ENCODE data around the gene NME3.

NME3 gene

DNA sequence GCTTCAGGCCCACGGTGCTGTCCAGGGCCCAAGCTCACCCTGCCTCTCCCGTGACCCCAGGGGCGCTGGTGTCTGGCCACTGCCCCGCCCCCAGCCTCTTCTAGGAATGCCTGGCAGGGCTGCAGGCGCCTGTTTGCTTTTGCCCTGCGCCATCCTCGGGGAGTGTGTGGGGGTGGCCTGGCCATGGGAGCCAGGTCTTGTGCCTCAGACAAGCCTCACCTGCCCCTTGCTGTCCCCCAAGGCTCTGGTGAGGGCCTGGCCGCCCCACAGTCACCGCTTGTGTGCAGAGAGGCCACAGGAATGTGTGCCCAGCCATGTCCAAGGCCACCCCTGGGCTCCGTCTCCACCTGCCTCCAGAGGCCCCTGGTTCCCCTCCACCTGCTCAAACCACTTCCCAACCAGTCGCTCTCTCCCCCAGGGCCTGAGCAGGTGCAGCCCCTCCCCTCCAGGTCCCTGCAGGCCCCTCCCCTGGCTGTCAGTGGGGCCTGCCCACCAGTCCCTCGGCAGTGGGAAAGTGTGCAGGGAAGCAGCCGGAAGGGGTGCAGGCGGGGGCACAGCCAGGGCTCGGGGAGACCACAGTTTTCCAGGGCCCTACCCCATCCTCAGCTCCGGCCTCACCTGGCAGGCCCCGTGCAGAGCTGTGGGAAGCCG lies 23.0 kb upstream of the NME3 start:
- in situ Hi-C loops (cut with HindIII; ENCODE audit: low sequenced_read_pairs): no loop called here

DNA sequence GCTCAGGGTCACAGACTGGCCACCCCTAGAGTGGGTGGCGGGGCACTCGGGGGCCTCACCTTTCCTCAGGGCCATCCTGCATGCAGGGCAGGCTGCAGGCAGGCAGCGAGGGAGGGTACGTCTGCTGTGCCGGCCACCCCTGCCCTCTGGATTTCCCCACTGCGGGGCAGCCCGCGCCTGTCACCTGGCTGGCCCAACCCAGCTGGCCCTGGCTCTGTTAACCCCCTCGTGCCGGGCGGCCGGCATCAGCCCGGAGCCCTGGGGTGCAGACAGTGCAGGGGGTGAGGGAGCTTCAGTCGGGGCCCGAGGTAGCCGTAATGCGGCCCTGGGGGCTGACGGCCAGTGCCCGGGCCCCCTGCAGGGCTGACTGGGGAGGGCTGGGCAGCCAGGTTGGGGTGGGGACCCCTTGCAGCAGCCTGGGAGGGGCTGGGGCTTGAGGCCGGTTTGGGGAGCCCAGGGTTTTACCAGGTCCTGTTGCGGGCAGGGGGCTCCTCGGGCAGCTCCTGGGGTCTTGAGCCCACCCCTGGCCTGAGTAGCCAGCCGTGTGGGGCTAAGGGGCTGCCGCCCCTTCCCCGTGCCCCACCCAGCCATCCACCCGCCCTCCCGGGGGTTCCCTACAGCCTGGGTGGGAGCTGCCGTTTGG lies 22.4 kb upstream of the NME3 start, which contains the start of gene IGFALS:
TSS of gene IGFALS (minus strand) at position 128 of the 643 bp plus-strand sequence. CDS start at position 75, 53 bp downstream.
- in situ Hi-C loops (cut with HindIII; ENCODE audit: low sequenced_read_pairs): no loop called here

DNA sequence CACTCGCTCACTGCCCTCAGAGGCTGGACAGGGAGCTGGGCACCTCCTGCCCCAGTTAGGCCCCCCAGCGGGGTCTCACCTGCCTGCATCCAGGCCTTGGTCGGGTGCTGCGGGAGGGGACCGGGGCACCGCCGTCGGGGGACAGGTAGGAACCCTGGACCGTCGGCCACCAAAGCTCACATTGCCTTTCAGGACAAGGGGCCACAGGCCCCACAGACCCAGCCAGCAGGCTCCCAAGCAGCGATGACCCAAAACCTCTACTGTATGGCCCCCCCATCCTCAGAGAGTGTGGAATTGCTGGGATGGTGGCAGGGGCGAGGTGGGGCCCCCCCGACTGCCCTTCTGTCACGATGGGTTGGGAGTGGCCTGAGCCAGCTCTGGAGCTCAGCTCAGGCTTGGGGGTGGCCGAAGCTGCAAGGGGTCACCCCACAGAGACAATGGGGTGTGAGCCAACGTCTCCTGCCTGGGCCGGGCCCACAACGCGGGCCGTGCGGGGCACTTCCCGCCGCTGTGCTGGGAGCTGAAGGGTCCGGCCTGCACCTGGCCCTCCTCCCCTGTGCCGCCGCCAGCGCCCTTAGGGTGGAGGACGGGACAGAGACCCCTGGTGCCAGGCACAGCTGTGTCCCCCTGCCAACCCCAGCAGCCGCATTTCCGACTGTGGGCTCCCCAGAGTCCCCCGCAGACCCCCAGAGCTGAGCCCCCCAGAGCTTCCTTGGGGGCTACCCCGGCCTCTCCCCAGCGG lies 21.7 kb upstream of the NME3 start:
- in situ Hi-C loops (cut with HindIII; ENCODE audit: low sequenced_read_pairs): no loop called here

DNA sequence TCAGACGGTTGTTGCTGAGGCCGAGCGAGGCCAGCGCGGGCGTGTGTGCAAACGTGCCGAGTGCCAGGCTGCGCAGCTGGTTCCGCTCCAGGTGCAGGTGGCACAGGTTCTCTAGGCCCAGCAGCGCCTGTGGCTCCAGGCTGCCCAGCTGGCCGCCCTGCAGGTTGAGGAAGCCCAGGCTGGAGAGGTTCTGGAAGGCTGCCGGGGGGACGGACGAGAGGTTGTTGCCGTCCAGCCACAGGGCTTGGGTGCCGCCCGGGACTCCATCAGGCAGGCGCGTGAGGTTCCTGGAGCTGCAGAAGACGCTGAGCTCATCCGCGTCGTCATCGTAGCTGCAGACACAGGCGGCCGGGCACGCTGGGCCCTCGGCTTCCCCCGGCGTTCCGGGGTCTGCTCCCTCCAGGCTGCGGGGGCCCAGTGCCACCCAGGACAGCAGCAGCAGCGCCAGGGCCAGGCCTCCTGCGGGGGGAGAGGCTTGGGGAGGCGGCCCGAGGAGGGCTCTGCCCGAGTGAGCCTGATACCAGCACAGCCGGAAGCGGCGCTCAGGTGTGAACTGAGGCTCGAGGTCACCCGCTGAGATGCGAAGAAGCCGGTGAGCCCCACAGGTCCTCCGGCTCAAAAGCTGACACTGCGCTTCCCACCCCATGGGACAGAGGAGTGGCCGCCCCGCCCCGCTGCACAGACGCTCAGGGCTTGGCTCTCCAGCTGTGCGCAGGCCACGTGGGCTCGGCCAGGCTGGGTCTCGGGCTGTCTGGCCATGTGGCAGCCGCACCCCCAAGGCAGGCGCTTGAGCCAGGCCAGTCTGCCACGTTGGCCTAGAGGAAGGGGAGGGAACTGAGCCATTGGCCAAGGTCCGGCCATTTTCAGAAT lies 20.8 kb upstream of the NME3 start:
- in situ Hi-C loops (cut with HindIII; ENCODE audit: low sequenced_read_pairs): no loop called here

DNA sequence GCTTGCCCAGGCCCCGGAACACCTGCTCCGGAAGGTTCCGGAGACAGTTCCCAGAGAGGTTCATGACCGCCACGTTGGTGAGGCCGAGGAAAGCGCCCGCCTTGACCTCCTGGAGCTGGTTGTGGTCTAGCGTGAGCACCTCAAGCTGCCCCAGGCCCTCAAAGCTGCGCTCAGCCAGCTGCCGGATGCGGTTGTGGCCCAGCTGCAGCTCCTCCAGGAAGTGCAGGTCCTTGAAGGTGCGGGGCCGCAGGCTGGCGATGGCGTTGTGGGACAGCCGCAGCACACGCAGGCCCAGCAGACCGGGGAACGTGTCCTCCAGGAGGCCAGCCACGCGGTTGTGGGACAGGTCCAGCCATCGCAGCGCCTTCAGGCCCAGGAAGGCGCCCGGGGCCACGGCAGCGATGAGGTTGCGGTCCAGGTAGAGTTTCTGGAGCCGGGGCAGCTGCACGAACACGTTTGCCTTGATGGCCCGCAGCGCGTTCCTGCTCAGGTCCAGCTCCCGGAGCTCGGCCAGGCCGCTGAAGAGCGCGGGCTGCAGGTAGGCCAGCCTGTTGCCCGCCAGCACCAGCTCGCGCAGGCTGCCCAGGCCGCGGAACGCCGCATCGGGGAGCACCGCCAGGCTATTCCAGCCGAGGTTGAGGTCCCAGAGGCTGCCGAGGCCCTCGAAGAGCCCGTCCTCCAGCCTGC lies 20.1 kb upstream of the NME3 start:
- in situ Hi-C loops (cut with HindIII; ENCODE audit: low sequenced_read_pairs): no loop called here

DNA sequence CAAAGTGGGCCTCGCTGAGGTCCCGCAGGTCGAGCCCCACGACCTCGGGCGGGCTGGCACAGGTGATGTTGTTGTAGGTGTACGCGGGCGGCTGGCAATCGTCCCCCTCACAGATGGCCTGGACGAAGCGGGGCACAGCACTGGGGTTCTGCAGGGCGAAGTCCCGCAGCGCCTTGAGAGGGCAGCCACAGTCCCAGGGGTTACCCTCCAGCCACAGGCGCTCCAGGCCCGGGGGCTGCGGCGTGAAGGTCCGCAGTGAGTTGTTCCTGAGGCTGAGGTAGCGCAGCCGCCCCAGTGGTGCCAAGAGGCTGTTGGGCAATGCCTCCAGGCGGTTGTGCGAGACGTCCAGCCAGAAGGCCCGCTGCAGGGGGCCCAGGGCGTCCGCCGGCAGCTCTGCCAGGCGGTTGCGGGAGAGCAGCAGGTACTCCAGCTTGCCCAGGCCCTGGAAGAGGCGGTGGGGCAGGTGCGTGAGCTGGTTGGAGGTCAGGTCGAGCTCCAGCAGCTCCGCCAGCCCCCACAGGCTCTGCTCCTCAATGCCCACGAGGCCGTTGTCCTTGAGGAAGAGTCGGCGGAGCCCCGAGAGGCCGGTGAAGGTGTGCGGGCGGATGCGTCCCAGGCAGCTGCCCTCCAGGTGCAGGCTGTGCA lies 19.4 kb upstream of the NME3 start:
- in situ Hi-C loops (cut with HindIII; ENCODE audit: low sequenced_read_pairs): no loop called here

DNA sequence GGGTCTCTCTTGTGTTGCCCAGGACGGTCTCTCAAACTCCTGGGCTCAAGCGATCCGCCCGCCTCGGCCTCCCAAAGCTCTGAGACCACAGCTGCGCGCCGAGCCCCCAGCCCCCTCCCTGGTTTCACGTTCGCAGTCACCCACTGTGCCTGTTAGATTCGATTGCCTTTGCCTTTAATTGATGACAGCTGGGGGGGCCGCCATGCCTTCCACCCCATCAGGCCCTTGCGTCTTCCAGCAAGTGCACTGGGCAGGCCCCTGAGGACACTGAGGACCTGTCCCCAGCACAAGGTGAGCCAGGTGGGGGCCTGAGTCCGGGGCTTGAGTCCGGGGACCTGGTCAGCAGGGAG lies 18.9 kb upstream of the NME3 start:
- in situ Hi-C loops (cut with HindIII; ENCODE audit: low sequenced_read_pairs): no loop called here

DNA sequence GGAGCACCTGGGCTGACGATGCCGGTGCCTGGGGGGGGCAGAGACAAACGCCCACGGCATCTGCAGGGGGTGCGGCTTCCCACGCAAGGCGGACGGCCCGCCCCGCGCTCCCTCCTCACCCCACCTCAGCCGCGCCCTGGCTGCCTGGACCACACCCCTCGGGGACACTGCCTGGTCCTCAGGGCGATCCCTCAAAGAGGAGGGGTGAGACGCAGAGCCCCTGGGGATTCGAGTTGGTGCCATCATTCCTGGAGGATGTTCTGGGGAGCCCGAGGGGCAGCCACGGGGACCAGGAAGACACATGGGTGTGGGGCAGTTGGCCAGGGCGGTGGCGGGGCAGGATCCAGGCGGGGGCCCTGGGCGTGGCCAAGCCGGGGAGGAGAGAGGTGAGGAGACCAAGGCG lies 18.3 kb upstream of the NME3 start:
- in situ Hi-C loops (cut with HindIII; ENCODE audit: low sequenced_read_pairs): no loop called here

DNA sequence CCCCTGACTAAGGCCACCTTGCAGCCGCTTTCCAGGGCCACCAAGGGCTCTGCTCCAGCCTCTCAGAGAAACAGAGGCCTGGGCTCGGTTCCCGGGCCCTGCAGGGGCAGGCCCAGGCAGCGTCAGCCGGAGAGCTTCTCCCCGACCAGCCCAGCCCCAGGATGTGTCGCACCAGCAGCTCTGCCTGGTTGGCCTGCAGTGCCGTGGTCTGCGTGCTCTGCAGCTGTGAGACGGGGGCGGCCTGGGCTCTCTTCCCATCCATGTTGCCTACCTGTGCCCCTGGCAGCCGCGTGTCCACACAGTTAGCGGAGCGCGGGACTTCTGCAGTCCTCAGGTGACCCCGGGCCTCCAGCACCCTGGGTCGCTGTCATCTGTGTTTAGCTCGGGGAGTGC lies 17.4 kb upstream of the NME3 start:
- in situ Hi-C loops (cut with HindIII; ENCODE audit: low sequenced_read_pairs): no loop called here

DNA sequence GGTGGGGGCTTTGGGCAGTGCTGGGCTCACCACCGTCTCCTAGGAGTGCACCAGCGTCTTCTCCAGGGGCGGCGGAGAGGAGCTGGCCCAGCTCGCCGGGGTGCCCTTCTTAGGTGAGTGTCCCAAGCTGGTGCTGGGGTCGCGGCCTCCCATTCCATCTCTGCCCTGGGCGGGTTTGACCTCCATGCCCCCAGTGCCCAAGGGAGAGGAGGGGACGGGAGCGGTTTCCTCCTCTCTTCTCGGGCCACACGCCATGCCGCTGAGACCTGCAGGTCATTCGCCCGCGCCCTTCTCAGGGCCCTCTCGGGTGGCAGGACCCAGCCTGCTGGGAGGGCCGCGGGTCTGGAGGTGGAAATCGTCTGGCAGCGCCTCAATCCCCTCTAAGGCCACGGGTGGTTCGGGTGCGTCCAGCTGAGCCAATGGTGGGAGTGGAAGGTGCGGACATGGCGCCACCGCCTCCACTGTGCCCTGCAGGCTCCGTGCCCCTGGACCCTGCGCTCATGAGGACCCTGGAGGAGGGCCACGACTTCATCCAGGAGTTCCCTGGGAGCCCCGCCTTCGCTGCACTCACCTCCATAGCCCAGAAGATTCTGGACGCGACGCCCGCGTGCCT lies 16.9 kb upstream of the NME3 start:
- in situ Hi-C loops (cut with HindIII; ENCODE audit: low sequenced_read_pairs): no loop called here

DNA sequence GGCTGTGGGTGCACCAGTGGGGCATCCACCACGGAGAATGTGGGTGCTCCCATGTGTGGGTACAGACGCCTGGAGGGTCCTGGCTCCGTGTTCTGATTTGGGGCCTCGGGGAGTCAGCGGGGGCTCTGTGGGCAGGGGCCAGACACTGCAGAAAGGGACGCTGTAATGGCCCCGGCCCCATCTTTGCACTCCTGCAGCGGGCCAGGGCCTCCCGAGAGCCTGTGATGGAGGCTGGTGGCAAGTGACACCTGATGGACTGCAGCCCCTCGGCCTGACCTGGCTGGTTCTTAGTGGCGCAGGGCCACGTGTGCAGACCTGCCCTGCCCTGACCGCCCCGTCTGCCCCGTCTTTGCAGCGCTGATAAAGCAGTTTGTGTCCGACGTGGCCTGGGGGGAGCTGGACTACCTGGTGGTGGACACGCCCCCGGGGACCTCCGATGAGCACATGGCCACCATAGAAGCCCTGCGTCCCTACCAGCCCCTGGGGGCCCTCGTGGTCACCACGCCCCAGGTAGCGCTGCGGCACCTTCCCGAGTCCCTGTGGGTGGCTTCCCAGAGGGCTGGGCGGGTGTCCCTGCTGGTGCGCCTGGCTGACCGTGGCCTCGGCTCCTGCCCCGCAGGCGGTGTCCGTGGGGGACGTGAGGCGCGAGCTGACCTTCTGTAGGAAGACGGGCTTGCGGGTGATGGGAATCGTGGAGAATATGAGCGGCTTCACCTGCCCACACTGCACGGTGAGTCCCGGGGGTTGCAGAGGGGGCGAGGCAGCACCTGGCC lies 16.2 kb upstream of the NME3 start:
- in situ Hi-C loops (cut with HindIII; ENCODE audit: low sequenced_read_pairs): no loop called here

DNA sequence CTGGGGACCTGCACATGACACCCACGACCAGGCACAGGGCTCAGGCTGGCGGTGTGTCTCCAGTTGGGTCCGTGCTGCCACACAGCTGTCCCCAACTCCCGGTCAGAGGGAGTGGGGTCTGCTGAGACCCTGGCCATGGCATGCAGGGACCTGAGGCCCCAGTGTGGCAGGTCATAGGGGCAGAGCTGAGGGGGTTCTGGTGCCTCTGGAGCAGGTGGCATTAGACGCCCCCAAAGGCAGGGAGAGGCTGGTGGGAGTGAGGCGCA lies 15.6 kb upstream of the NME3 start:
- in situ Hi-C loops (cut with HindIII; ENCODE audit: low sequenced_read_pairs): no loop called here

DNA sequence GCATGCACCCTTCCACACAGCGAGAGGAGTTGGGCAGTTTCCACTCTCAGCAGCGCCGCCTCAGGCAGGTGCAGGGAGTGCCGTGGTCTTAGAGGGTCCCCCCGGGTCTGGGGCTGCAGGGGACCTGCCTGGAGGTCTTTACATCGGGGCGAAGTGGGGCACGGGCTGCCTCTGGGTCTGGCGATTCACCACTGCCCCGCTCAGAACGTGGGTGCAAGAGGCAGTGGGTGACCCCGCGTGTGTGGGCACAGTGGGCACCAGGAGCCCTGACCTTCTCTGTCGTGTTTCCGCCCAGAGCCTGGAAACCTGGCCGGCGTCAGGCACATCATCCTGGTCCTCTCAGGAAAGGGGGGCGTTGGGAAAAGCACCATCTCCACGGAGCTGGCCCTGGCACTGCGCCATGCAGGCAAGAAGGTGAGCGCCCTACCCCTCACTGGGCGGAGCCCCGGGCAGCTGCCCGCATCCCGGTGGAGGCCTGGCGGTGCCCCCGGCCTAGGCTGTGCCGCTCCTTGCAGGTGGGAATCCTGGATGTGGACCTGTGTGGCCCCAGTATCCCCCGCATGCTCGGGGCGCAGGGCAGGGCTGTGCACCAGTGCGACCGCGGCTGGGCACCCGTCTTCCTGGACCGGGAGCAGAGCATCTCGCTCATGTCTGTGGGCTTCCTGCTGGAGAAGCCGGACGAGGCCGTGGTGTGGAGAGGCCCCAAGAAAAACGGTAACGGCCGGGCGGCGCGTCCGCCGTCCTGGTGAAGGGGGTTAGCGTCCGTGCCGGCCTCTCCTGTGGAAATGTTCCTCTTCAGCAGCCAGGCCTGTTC lies 15.1 kb upstream of the NME3 start:
- in situ Hi-C loops (cut with HindIII; ENCODE audit: low sequenced_read_pairs): no loop called here

DNA sequence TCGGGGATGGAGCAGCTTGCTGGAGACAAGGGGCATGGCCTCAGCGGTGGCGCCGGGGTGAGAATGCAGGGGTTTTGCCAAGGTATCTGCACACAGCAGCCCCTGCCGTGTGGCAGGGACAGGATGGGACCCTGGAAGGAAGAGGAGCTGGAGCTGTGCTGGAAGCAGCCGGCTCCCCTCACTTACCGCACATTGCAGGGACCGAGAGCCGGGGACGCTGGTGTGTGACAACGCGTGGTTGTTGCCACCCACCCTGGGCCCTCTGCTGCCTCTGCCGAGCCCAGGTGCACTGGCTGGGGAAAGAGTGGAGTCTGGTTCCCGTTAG lies 14.5 kb upstream of the NME3 start:
- in situ Hi-C loops (cut with HindIII; ENCODE audit: low sequenced_read_pairs): no loop called here

DNA sequence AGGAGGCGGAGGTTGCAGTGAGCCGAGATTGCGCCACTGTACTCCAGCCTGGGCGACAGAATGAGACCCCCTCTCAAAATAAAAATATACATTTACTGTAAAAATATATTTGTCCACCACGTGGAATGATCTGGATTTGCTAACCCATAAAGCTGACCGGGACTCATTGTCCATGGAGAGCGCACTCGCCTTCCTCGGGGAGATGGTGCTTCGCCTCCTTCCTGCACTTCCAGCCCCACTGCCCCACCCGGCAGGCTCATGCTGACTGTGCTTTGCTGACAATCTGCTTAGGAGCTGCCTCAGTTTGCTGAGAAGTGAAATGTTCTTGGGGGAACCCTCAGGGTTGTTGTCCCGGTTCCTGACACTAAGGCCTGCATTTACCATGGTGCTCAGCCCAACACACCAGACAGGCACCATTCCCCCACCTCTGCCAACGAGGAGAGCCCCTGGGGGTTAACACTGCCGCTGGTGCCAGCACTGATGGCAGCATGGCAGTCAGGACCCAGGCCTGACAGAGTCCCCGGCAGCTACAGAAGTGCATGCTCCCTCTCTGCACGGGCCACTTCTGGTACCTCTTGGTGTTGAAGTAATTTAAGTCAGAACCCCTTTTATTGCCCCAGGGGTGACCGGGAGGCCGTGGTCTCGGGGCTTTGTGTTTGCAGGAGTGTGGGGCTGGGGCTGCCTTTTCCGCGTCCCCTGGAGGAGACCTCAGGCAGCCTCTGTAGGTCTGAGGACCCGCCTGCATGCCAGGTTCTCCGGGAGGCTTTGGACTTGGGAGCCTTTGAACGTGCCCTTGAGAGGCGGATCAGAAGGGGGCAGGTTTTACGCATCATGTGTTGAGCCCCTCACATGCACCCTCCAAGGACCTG lies 13.9 kb upstream of the NME3 start:
- in situ Hi-C loops (cut with HindIII; ENCODE audit: low sequenced_read_pairs): no loop called here

DNA sequence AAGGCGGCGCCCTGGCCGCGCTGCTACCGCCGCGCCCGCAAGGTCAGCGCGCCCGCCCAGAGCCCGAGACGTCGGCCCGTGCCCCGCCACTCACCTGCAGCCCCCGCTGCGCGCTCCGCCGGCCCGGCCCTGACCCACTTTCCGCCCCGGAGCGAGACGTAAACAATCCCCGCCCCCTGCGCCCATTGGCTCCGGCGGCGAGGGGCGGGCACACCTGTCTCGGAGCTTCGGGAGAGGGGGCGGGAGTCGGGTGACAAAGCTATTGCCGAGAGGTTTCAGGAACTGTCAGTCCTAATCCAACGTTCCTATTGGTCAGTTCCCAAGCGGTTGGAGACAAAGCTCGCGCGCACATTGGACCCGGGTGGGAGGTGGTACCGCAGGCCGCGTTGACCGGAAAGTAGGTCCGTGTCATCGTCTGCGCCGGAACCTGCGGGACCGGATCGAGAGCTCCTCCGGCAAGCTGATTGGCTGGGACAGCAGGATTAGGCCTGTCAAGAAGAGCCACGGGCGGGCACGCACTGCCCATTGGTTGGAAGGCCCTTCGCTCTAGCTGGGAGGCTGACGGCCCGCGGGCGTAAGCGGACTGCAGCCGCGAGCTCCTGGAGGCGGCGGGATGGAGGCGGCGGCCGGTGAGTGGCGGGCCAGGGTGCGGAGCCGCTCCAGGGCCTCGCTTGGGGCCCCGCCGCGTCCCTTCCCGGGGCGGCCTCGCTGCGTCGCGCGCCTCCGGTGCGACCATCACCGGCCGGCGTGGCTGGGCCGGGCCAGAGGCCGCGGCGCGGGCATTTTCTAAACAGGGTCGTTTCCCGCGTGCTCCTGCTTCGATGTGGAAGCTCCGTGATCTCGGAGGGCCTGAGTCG lies 11.3 kb upstream of the NME3 start, which contains the start of the genes NUBP2 and SPSB3:
TSS of gene NUBP2 (plus strand) at position 553 of the 857 bp plus-strand sequence. CDS start at position 614, 61 bp downstream.
TSS of gene SPSB3 (minus strand) at position 164 of the 857 bp plus-strand sequence. CDS start 1,088 bp downstream, outside the sequence.
- in situ Hi-C loops (cut with HindIII; ENCODE audit: low sequenced_read_pairs): no loop called here

Measured in DLD1 (cell line).